Thyroid gland (tissue), 4 donors: Measurements from ENCODE around the gene GBGT1.

Experiments
- POLR2A ChIP-seq, 2 donors: fragments of 450-650 bp; IDR thresholded peaks; one replicate each; pipeline ENCODE4 v1.6.1; 2017; ENCODE audit warnings: antibody characterized with exemption in 2 of 2, mild to moderate bottlenecking in 2 of 2, moderate library complexity in 1 of 2
- TF ChIP-seq, protein P1 (sequence below), 6 experiments: fragments of 200-600 bp in 3 of 6; fragments of 450-650 bp in 3 of 6; sonication (generic) in 3 of 6; IDR thresholded peaks; one replicate each; pipeline ENCODE4 v1.5.1; 2016 to 2019; ENCODE audit warnings: antibody characterized with exemption in 6 of 6, mild to moderate bottlenecking in 2 of 6, inconsistent platforms in 1 of 6, moderate library complexity in 1 of 6

DNA sequence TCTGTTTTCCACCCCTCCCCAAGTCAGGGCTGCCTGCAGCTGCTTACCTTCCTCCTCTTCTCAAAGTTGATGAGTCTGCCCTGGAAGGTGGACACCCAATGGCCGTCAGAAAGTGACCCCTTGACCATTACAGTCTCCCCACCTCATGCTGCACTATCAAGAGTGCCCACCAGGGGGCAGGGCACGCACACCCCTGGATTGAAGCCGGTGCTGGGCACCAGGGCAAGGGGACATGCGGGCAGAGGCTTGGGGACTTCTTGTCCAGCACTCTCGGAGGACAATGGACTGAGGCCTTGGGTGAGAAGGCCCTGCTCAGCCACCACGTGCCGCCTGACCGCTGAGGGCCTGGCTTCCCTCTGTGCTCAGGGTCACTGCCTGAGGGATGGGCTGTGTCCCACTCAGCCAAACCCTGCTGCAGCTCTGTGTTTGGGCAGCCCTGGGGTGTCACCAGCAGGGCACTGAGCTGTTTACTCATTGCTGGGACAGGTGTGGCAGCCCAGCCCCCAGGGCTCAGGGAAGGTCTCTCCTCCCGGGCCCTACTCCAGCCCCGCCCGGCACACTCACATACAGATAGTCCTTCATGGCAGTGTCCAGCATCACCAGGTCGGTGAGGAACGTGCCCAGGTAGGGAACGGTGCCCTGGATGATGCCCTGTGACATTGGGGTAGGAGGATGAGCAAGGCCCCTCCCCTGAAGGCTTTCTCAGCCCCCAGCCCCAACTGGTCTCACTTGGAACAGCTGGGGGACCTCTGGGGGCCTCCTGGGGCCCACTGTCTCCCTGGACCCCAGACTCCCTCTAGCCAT lies 60.3 kb downstream of the GBGT1 start:
- TF ChIP-seq, protein P1, sequence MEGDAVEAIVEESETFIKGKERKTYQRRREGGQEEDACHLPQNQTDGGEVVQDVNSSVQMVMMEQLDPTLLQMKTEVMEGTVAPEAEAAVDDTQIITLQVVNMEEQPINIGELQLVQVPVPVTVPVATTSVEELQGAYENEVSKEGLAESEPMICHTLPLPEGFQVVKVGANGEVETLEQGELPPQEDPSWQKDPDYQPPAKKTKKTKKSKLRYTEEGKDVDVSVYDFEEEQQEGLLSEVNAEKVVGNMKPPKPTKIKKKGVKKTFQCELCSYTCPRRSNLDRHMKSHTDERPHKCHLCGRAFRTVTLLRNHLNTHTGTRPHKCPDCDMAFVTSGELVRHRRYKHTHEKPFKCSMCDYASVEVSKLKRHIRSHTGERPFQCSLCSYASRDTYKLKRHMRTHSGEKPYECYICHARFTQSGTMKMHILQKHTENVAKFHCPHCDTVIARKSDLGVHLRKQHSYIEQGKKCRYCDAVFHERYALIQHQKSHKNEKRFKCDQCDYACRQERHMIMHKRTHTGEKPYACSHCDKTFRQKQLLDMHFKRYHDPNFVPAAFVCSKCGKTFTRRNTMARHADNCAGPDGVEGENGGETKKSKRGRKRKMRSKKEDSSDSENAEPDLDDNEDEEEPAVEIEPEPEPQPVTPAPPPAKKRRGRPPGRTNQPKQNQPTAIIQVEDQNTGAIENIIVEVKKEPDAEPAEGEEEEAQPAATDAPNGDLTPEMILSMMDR (IDR thresholded peaks at IDR 0.05): peak; percentile 93 to 98 (median 96)
- TF ChIP-seq POLR2A (IDR thresholded peaks at IDR 0.05): no peak
